ENCODE measurements around the gene METTL25B. TPM values are rescaled to one million over a fixed set of nuclear protein-coding genes. Genes with fewer than 3 reads are reported as not detected.

Gene METTL25B
- total RNA-seq, 4 donors from 2014 or later, result 33.8 to 95.2 (median 64.9) TPM

GRCh38 chr1:156696755-156697154 is 31.5 kb upstream of the METTL25B start:
- Histone ChIP-seq H3K4me1 (peaks cover 0 to 10% (median 0%) of the 10 kb centered on the region in 4 donors), H3K4me3 (no peak overlapping the region), H3K27ac (no peak overlapping the region), H3K27me3 (no peaks in the 10 kb centered on the region), H3K9me3 (no peaks in the 10 kb centered on the region), H3K36me3 (no peaks in the 10 kb centered on the region)
- TF ChIP-seq CTCF (IDR thresholded peaks at IDR 0.05) (no peak), POLR2A (IDR thresholded peaks at IDR 0.05) (no peak)
- DNase-seq, result no peak

GRCh38 chr1:156697481-156697880 is 30.8 kb upstream of the METTL25B start:
- no peaks in the 10 kb centered on the region for H3K36me3 ChIP-seq
- no peak for DNase-seq
- no peak overlapping the region for H3K4me3 ChIP-seq
- H3K27me3 ChIP-seq, result no peaks in the 10 kb centered on the region
- peaks cover 0 to 8% (median 0%) of the 10 kb centered on the region in 4 donors for H3K4me1 ChIP-seq
- TF ChIP-seq CTCF (IDR thresholded peaks at IDR 0.05) (no peak), POLR2A (IDR thresholded peaks at IDR 0.05) (no peak)
- no peak overlapping the region for H3K27ac ChIP-seq
- H3K9me3 ChIP-seq, result no peaks in the 10 kb centered on the region

GRCh38 chr1:156698995-156699394 is 29.3 kb upstream of the METTL25B start:
- no peaks in the 10 kb centered on the region for H3K36me3 ChIP-seq
- no peak overlapping the region for H3K27ac ChIP-seq
- TF ChIP-seq CTCF (IDR thresholded peaks at IDR 0.05) (no peak), POLR2A (IDR thresholded peaks at IDR 0.05) (no peak)
- H3K4me3 ChIP-seq, result no peak overlapping the region
- H3K27me3 ChIP-seq, result no peaks in the 10 kb centered on the region
- H3K9me3 ChIP-seq, result no peaks in the 10 kb centered on the region
- DNase-seq, result no peak
- no peaks in the 10 kb centered on the region for H3K4me1 ChIP-seq

- peaks cover 7 to 17% (median 15%) of the 10 kb centered on the region in 4 donors for H3K4me1 ChIP-seq
- TF ChIP-seq POLR2A (IDR thresholded peaks at IDR 0.05) (no peak), CTCF (IDR thresholded peaks at IDR 0.05) (no peak)
- H3K27ac ChIP-seq, result no peak overlapping the region
- H3K36me3 ChIP-seq, result no peaks in the 10 kb centered on the region
- H3K4me3 ChIP-seq, result no peak overlapping the region
- DNase-seq, result no peak
- H3K27me3 ChIP-seq, result no peaks in the 10 kb centered on the region
- H3K9me3 ChIP-seq, result no peaks in the 10 kb centered on the region
These were observed 27.3 kb upstream of the METTL25B start for GRCh38 chr1:156700736-156701531.

GRCh38 chr1:156703336-156703735 is 24.9 kb upstream of the METTL25B start:
- Histone ChIP-seq H3K4me1 (peaks cover 7 to 28% (median 21%) of the 10 kb centered on the region in 4 donors), H3K9me3 (no peaks in the 10 kb centered on the region), H3K27me3 (no peaks in the 10 kb centered on the region), H3K4me3 (no peak overlapping the region), H3K27ac (no peak overlapping the region), H3K36me3 (no peaks in the 10 kb centered on the region)
- TF ChIP-seq POLR2A (IDR thresholded peaks at IDR 0.05) (no peak), CTCF (IDR thresholded peaks at IDR 0.05) (no peak)
- DNase-seq, result no peak
